Small intestine (tissue), 7 donors: ENCODE data around the gene CNTFR. TPM values are rescaled to one million over a fixed set of nuclear protein-coding genes. Genes with fewer than 3 reads are reported as not detected.
A peak's percentile ranks its signal among the peaks of the same experiment; 100 is the strongest.

Experiments used
- DNase-seq, 2 donors: peaks; one replicate each; pipeline versions ENCODE4 v3.0.0 to v3.0.0-alpha.2; 2013
- FAIRE-seq: peaks from 2 replicates; lab custom pipeline; 2012; peaks lifted over from hg19 to GRCh38; lab: Jason Lieb, UNC
- H3K27ac ChIP-seq, 3 donors: one replicate each; pipeline ENCODE4 v1.5.1; 2013; ENCODE audit warnings: low read length in 2 of 3, mild to moderate bottlenecking in 2 of 3, control low read depth in 1 of 3, inconsistent platforms in 1 of 3, low read depth in 1 of 3, moderate library complexity in 1 of 3
- H3K27me3 ChIP-seq, 3 donors: one replicate each; pipeline ENCODE4 v1.6.1; 2013; ENCODE audit warnings: low read length in 3 of 3, inconsistent platforms in 1 of 3; ENCODE audit not compliant: control insufficient read depth in 3 of 3, insufficient read depth in 3 of 3
- H3K36me3 ChIP-seq, 3 donors: one replicate each; pipeline ENCODE4 v1.6.1; 2013; ENCODE audit warnings: low read length in 3 of 3, inconsistent platforms in 1 of 3, low read depth in 1 of 3, mild to moderate bottlenecking in 1 of 3, moderate library complexity in 1 of 3; ENCODE audit not compliant: control insufficient read depth in 3 of 3, insufficient read depth in 2 of 3
- H3K4me1 ChIP-seq, 3 donors: one replicate each; pipeline ENCODE4 v1.6.1; 2013; ENCODE audit warnings: low read length in 2 of 3, inconsistent platforms in 1 of 3, low read depth in 1 of 3, mild to moderate bottlenecking in 1 of 3, moderate library complexity in 1 of 3; ENCODE audit not compliant: control insufficient read depth in 3 of 3, insufficient read depth in 2 of 3
- H3K4me3 ChIP-seq, 3 donors: one replicate each; pipeline ENCODE4 v1.5.1; 2013; ENCODE audit warnings: low read length in 3 of 3, control low read depth in 1 of 3, inconsistent platforms in 1 of 3, low read depth in 1 of 3, mild to moderate bottlenecking in 1 of 3, moderate library complexity in 1 of 3
- H3K9me3 ChIP-seq, 2 donors: one replicate each; pipeline ENCODE4 v1.6.1; 2013; ENCODE audit warnings: low read depth in 1 of 2, low read length in 1 of 2; ENCODE audit not compliant: control insufficient read depth in 2 of 2, insufficient read depth in 1 of 2
- WGBS, 3 donors: extraction: QIAGEN DNeasy Blood & Tissue Kit; methylation state at CpG; one replicate each; pipeline ENCODE4 v1.1.7; 2013; 5-methylcytosine and 5-hydroxymethylcytosine counted together
- polyA plus RNA-seq, 4 donors: library from polyadenylated mRNA; stranded (reverse) in 3 of 4; unstranded in 1 of 4; fragments of 200-250 nt in 3 of 4; fragments of 120-200 nt in 1 of 4; gene quantifications; one replicate each; pipeline versions ENCODE4 v1.2.1 to v1.2.3, GENCODE V29; 2013
- donor health status: healthy with polysubstance abuse.
- donor health status: control.
- donor health status: control.
- donor health status: Bipolar disorder and iron deficiency.
- donor health status: healthy.

Gene CNTFR
- polyA plus RNA-seq, 4 donors, result 1.1 to 9.3 (median 5.9) TPM

GRCh38 chr9:34625186-34625486, 35.6 kb upstream of the CNTFR start:
- peaks cover 0 to 92% (median 51%) of the 10 kb centered on the region in 3 donors for H3K27me3 ChIP-seq
- WGBS, 3 donors, result 40 to 59% (median 53%) methylated on average over 3 of the region's 3 CpGs

GRCh38 chr9:34624475-34625185, 35.1 kb upstream of the CNTFR start:
- no peaks in the 10 kb centered on the region for H3K36me3 ChIP-seq
- H3K27me3 ChIP-seq, result peaks cover 0 to 87% (median 51%) of the 10 kb centered on the region in 3 donors
- DNase-seq, result no peak
- no peak overlapping the region for H3K27ac ChIP-seq
- WGBS, 3 donors, result 13 to 27% (median 16%) methylated on average over 39 of the region's 39 CpGs
- H3K4me3 ChIP-seq, result no peak overlapping the region
- FAIRE-seq, result no peak
- H3K4me1 ChIP-seq, result peaks cover 0 to 26% (median 2%) of the 10 kb centered on the region in 3 donors
- peaks cover 0 to 2% of the 10 kb centered on the region in 2 donors for H3K9me3 ChIP-seq

More at GRCh38 chr9:34625186-34625486, 35.6 kb upstream of the CNTFR start:
- Histone ChIP-seq H3K27ac (no peak overlapping the region), H3K4me1 (peaks cover 0 to 25% (median 2%) of the 10 kb centered on the region in 3 donors), H3K36me3 (no peaks in the 10 kb centered on the region), H3K4me3 (no peak overlapping the region), H3K9me3 (peaks cover 0 to 2% of the 10 kb centered on the region in 2 donors)
- DNase-seq, result no peak
- no peak for FAIRE-seq

DNA sequence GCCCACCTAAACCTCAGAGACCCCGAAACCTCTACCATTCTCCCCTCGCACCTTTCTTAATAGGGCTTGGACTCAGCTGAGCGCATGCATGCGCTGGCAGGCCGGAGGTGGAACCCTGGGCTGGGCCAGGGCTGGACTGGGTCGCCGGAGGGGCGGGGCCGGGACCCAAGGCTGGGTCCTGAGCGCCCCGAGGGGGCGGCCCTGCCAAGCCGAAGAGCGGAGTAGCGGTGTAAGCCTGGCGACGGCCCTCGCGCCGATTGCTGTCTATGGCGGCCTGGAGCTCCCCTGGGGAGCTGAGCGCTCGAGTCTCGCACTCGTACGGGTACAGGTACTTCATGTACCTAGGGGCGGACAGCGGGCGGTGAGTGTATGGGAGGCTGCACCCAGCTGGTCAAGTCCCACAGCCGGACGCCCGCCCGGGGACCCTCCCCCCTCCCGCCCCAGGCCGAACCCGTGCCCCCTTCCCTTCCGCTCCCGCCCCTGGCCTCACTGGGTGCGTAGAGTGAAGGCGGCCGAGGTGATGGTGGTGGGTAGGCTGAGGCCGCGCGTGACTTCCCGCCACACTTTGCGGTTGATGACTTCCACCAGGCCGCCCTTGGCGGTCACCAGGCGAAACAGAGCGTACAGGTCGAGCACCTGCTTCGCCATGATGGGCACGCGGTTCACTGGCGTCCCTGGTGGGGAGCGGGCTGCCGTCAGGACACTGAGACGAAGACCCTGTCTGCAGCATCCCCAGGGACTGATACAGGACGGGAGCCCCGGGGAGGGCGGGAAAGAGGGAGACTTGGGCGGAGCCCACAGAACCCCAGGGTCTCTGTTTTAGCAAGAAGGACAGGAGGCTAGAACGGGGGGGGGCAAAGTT, 34.1 kb upstream of the CNTFR start:
- H3K27ac ChIP-seq, result no peak overlapping the region
- no peak overlapping the region for H3K4me3 ChIP-seq
- H3K4me1 ChIP-seq, result peaks cover 0 to 30% (median 4%) of the 10 kb centered on the region in 3 donors
- H3K9me3 ChIP-seq, result peaks cover 0 to 2% of the 10 kb centered on the region in 2 donors
- FAIRE-seq (no peak), DNase-seq (peak in 1 of 2 donors; percentile 29)
- H3K36me3 ChIP-seq, result no peaks in the 10 kb centered on the region
- peaks cover 0 to 78% (median 46%) of the 10 kb centered on the region in 3 donors for H3K27me3 ChIP-seq
- WGBS, 3 donors, result 7 to 18% (median 17%) methylated on average over 54 to 63 of the region's 63 CpGs

DNA sequence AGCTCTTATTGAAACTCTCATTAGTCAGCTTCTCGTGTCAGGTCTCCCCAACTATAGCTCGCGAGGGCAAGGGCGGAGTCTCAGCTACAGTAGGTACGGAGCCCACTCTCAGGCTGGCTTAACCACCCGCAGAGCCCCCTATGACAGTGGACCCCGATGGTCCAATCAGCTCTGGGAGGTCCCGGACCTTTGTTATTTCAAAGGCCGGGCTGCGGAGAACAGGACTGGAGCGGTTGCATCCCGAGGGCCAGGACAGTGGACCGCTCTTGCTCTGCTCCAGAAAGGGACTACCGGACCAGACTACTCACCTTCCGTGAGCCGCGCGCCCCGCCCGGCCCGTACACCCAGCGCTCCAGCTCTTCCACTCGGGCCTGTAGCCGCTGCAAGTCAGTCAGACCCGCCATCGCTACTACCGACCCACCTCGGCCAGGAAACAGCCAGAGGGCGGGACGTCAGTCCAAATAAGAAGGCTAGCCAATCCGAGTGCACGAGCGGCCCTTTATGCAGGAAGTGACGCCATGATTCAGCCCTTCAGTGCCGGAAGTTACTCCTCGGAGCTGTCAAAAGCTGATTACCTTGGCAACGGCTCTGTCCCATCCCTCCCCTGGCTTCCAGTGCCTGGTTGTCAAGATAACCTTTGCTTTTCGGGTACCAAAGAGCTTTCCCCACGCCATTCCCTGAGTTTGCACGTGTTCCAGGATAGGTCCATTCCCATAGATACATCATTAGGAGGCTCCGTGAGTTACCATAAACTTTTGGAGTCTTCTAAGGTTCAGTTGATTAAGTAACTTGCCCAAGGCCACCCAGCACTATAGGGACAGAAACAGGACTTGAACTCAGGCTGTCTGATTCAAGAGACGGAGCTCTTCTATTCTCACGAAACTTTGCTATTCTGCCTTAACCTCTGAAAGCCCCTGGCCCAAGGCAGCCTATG, 30.8 kb upstream of the CNTFR start, which contains the start of gene DCTN3:
DCTN3 (minus strand) TSS at position 435 of the 934 bp plus-strand sequence; CDS start at position 404, 31 bp downstream.
- DNase-seq (peak; percentile 95 to 96), FAIRE-seq (no peak)
- H3K36me3 ChIP-seq, result peaks cover 6 to 24% (median 17%) of the 10 kb centered on the region in 3 donors
- H3K27me3 ChIP-seq, result peaks cover 0 to 46% (median 24%) of the 10 kb centered on the region in 3 donors
- H3K4me1 ChIP-seq, result peaks cover 0 to 24% (median 4%) of the 10 kb centered on the region in 3 donors
- WGBS, 3 donors, result 3 to 5% (median 4%) methylated on average over 43 of the region's 43 CpGs
- peak within 1 kb of the TSS; percentile 69 to 100 (median 78) for H3K4me3 ChIP-seq
- H3K27ac ChIP-seq, result peak within 1 kb of the TSS in 2 of 3 donors; percentile 17 to 61
- H3K9me3 ChIP-seq, result peaks cover 0 to 2% of the 10 kb centered on the region in 2 donors

DNA sequence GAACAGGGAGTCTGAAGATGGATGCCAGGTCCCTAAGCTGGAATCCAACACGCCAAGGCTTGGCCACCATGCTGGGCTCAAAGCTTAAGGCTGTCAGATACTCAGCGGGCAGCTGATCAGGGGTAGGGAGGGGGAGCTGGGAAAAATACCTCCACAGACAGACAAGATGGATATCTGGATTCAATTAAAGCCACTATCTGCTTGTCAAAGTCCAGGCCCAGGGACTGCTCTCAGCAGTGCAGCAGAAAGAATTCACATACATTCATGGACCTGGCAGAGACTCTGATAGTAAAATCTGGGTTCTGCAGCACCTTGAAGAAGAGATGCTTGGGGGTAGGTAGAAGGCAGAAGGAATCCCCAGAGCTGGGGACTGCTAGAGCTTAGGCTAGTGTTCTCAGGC, 25.6 kb upstream of the CNTFR start:
- Histone ChIP-seq H3K27ac (no peak overlapping the region), H3K4me3 (no peak overlapping the region), H3K4me1 (peaks cover 0 to 28% (median 10%) of the 10 kb centered on the region in 3 donors), H3K36me3 (peaks cover 8 to 48% (median 17%) of the 10 kb centered on the region in 3 donors), H3K9me3 (no peaks in the 10 kb centered on the region), H3K27me3 (no peaks in the 10 kb centered on the region)
- no peak for FAIRE-seq
- DNase-seq, result no peak
- 95% methylated on average over 2 of the region's 2 CpGs for WGBS, 3 donors

- Histone ChIP-seq H3K4me3 (peak overlapping the region; percentile 40 to 86 (median 75)), H3K27ac (no peak overlapping the region), H3K4me1 (peaks cover 0 to 22% (median 6%) of the 10 kb centered on the region in 3 donors), H3K27me3 (no peaks in the 10 kb centered on the region), H3K9me3 (no peaks in the 10 kb centered on the region), H3K36me3 (peaks cover 8 to 46% (median 11%) of the 10 kb centered on the region in 3 donors)
- DNase-seq (peak; percentile 82 to 86), FAIRE-seq (no peak)
- WGBS, 3 donors, result 1 to 2% (median 1%) methylated on average over 15 of the region's 15 CpGs
Measured at GRCh38 chr9:34612788-34613390, 23.4 kb upstream of the CNTFR start.

- 0 to 1% (median 0%) methylated on average over 72 to 77 of the region's 77 CpGs for WGBS, 3 donors
- H3K9me3 ChIP-seq, result no peaks in the 10 kb centered on the region
- FAIRE-seq, result no peak
Measured at GRCh38 chr9:34611811-34612787, 22.6 kb upstream of the CNTFR start, which contains the start of gene RPP25L. Gene RPP25L, minus strand, starts transcription at chr9:34612097. Its CDS starts 801 bp downstream, at chr9:34611296.

More at GRCh38 chr9:34611811-34612787, 22.6 kb upstream of the CNTFR start, which contains the start of gene RPP25L:
- DNase-seq, result peak; percentile 90 to 95
- no peaks in the 10 kb centered on the region for H3K27me3 ChIP-seq
- peaks cover 0 to 27% (median 6%) of the 10 kb centered on the region in 3 donors for H3K4me1 ChIP-seq
- peak within 1 kb of the TSS; percentile 60 to 94 (median 64) for H3K27ac ChIP-seq
- peaks cover 4 to 40% (median 5%) of the 10 kb centered on the region in 3 donors for H3K36me3 ChIP-seq
- H3K4me3 ChIP-seq, result peak within 1 kb of the TSS; percentile 72 to 86 (median 75)
